Activated CD8-positive, alpha-beta memory T cell treated with anti-CD3 and anti-CD28 coated beads for 36 hours (primary cell): Measurements from ENCODE around the gene B4GALNT4. TPM values are rescaled to one million over a fixed set of nuclear protein-coding genes. Genes with fewer than 3 reads are reported as not detected.
"Not testable (repeated sequence)": the region's sequence is repeated elsewhere in the genome, so short reads cannot be mapped to it uniquely, and the experiment has no call there.

Source experiments
- CTCF ChIA-PET: fragments of 350-600 bp; sonication (Branson Sonifier 250); formaldehyde crosslinking; loops from one replicate; lab custom pipeline; 2021; ENCODE audit warnings: antibody characterized with exemption; lab: Charles Lee
- POLR2A ChIA-PET: fragments of 350-600 bp; sonication (Branson Sonifier 250); formaldehyde crosslinking; loops from one replicate; lab custom pipeline; 2021; ENCODE audit warnings: antibody characterized with exemption; lab: Charles Lee
- total RNA-seq, 2 experiments: library from RNA; stranded (reverse); gene quantifications; one replicate each; pipeline ENCODE4 v1.2.3, GENCODE V29; 2021

B4GALNT4 gene
- total RNA-seq, 2 experiments from 2014 or later = 0.38 to 0.42 TPM

DNA sequence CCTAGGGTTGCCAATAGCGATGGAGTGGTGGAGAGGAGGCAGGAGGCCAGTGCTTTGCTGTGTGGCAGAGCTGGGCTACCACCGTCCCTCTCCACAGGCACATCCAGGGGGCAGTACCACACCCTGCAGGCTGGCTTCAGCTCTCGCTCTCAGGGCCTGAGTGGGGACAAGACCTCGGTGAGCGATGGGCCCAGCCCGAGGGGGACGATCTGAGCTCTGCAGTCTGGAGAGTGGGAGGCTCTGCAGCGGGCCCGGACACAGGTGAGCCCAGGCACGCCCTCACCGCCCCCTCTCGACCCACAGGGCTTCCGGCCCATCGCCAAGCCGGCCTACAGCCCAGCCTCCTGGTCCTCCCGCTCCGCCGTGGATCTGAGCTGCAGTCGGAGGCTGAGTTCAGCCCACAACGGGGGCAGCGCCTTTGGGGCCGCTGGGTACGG, 27.2 kb downstream of the B4GALNT4 start:
- POLR2A ChIA-PET = no interaction called here
- CTCF ChIA-PET = interaction anchor here (0.9 to 1.7 kb wide), 7 partner anchors 9 to 146 kb away, joined by 3 to 8 read pairs (median 4); partner anchors contain the start of gene PTDSS2

DNA sequence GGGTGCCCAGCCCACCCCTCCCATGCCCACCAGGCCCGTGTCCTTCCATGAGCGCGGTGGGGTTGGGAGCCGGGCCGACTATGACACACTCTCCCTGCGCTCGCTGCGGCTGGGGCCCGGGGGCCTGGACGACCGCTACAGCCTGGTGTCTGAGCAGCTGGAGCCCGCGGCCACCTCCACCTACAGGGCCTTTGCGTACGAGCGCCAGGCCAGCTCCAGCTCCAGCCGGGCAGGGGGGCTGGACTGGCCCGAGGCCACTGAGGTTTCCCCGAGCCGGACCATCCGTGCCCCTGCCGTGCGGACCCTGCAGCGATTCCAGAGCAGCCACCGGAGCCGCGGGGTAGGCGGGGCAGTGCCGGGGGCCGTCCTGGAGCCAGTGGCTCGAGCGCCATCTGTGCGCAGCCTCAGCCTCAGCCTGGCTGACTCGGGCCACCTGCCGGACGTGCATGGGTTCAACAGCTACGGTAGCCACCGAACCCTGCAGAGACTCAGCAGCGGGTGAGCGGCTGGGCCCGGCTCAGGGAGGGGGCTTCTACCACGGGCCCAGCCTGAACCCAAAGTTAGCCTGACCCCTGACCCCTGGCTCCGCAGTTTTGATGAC, 27.7 kb downstream of the B4GALNT4 start:
- ChIA-PET POLR2A (no interaction called here), CTCF (interaction anchor here (0.6 to 1.7 kb wide), 8 partner anchors 9 to 253 kb away, joined by 3 to 8 read pairs (median 4); partner anchors contain the start of gene PTDSS2)

DNA sequence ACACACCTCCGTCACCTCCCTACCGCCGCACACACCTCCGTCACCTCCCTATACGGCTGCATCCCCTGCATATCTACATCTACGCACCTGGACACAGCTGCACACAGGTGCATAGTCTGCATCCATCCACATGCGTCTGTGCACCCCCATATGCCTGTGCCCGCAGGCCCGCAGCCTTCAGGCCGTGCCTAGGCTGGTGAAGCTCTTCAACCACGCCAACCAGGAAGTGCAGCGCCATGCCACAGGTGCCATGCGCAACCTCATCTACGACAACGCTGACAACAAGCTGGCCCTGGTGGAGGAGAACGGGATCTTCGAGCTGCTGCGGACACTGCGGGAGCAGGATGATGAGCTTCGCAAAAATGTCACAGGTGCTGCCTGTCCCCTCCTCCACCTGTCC, 29.5 kb downstream of the B4GALNT4 start:
- ChIA-PET CTCF (no interaction called here), POLR2A (no interaction called here)

DNA sequence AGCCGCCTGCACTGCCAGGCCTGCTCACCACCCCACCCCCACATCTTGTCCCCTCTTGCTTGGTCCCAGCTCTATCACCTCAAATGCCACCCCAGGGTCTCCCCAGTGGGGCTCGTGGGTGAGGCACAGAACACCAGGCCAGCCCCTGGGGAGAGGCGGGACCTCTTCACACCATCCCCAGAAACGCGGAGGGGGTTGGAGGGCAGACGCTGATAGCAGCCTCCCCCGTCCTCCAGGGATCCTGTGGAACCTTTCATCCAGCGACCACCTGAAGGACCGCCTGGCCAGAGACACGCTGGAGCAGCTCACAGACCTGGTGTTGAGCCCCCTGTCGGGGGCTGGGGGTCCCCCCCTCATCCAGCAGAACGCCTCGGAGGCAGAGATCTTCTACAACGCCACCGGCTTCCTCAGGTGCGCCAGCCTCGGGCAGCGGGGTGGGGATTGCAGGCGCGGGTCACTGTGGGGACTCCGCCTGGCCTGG, 30.5 kb downstream of the B4GALNT4 start:
- POLR2A ChIA-PET = no interaction called here
- CTCF ChIA-PET = no interaction called here

DNA sequence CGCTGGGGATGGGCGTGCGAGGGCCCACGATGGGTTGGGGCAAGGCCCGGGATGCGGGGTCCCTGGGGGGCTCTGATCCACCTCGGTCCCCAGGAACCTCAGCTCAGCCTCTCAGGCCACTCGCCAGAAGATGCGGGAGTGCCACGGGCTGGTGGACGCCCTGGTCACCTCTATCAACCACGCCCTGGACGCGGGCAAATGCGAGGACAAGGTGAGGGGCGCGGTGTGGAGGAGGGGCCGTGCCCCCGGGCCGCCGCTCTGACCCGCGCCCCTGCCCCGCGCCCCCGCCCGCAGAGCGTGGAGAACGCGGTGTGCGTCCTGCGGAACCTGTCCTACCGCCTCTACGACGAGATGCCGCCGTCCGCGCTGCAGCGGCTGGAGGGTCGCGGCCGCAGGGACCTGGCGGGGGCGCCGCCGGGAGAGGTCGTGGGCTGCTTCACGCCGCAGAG, 31.0 kb downstream of the B4GALNT4 start:
- ChIA-PET CTCF (no interaction called here), POLR2A (no interaction called here)

DNA sequence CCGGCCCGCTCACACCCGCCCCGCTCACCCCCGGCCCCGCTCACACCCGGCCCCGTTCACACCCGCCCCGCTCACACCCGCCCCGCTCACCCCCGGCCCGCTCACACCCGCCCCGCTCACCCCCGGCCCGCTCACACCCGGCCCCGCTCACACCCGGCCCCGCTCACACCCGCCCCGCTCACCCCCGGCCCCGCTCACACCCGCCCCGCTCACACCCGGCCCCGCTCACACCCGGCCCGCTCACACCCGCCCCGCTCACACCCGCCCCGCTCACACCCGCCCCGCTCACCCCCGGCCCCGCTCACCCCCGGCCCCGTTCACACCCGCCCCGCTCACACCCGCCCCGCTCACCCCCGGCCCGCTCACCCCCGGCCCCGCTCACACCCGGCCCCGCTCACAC, 31.9 kb downstream of the B4GALNT4 start:
- CTCF ChIA-PET = not testable (repeated sequence)

DNA sequence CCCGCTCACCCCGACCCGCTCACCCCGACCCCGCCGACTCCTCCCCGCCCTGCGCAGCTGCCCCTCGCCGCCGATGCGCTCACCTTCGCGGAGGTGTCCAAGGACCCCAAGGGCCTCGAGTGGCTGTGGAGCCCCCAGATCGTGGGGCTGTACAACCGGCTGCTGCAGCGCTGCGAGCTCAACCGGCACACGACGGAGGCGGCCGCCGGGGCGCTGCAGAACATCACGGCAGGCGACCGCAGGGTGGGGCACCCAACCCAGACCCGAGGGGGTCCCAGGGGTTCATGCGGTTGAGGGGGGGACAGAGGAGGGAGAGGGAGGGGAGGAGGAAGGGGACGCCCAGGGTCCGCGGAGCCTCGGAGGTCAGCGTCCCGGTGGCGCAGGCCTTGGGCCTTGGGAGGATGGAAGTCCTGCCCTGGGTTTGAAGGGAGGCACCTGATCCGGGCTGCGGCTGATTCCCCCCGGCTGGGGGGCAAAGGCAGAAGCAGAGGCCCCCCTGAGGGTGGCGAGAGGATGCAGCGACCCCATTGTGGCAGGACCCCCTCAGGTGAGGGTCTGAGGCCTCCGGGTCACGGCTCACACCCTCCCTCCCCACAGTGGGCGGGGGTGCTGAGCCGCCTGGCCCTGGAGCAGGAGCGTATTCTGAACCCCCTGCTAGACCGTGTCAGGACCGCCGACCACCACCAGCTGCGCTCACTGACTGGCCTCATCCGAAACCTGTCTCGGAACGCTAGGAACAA, 33.9 kb downstream of the B4GALNT4 start:
- ChIA-PET POLR2A (no interaction called here), CTCF (no interaction called here)

More for the DNA sequence above, 31.9 kb downstream of the B4GALNT4 start:
- POLR2A ChIA-PET = not testable (repeated sequence)

DNA sequence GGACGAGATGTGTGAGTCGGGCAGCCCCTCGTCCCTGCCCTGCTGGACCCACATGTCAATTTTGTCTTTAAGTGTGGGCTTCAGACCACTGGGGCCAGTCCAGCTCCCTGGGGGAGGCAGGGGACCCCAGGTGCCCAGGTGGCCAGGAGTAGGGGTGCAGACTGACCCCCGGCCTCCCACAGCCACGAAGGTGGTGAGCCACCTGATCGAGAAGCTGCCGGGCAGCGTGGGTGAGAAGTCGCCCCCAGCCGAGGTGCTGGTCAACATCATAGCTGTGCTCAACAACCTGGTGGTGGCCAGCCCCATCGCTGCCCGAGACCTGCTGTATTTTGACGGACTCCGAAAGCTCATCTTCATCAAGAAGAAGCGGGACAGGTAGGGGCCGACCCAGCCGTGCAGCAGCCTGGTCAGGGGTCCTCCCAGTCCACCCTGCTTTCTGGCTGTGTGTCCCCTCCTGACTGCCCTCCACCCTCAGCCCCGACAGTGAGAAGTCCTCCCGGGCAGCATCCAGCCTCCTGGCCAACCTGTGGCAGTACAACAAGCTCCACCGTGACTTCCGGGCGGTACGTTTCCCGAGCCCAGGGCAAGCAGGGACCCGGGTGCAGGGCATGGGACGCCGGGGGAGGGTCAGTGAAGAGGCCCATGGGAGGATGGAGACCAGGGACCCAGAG, 34.6 kb downstream of the B4GALNT4 start:
- ChIA-PET CTCF (no interaction called here), POLR2A (no interaction called here)

DNA sequence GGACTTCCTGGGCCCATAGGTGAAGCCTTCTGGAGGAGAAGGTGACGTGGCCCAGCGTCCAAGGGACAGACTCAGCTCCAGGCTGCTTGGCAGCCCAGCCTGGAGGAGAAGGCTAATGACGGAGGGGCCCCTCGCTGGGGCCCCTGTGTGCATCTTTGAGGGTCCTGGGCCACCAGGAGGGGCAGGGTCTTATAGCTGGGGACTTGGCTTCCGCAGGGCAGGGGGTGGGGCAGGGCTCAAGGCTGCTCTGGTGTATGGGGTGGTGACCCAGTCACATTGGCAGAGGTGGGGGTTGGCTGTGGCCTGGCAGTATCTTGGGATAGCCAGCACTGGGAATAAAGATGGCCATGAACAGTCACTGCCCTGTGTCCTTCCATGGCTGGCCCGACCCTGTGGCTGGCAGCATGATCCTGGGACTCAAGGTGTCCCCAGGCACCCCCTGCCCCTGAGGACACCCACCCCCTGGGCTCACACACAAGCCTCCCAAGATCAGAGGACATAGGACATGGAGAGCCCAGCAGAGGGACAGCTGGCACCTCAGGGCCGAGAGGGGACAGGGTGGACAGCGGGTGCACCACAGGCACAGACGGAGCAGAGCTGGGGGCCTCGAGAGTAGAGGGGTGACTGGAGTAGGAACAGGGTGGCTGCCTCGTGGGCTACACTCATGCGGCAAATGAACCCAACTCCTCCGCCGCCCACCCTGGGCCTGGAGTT, 35.4 kb downstream of the B4GALNT4 start:
- ChIA-PET POLR2A (no interaction called here), CTCF (interaction anchor here (3.1 kb wide), 1 partner anchor 44 kb away, joined by 24 read pairs; the partner anchor contains the start of gene PTDSS2)

DNA sequence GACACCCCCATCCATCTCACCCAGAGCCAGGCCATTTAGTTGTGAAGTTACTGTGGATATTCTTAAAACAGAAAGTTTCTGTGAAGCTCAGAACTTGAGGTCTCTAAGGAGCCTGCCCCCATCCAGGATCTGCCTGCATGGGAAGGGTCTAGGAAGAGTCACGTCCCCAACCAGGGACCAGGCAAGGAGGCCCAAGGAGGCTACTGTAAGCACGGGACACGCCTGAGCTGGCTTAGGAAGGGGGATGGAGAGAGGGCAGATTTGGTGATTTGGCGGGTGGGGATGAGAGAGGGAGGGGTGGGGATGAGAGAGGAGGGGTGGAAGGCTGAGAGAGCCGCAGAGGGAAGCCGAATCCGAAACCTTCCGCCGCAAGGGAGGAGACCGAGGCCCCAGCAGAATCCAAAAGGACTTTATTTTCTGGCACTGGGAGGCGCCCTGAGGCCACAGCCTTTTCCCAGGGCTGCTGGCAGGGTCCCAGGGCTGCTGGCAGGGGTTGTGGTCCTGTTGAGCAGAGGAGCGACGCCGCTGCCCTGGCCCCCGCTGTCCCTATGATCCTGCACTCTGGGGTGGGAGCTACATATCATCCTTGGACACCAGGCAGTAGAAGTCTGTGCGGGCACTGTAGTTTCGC, 36.1 kb downstream of the B4GALNT4 start:
- POLR2A ChIA-PET = no interaction called here
- CTCF ChIA-PET = interaction anchor here (0.7 to 3.1 kb wide), 2 partner anchors 9 to 43 kb away, joined by 3 to 24 read pairs; partner anchors contain the start of gene PTDSS2

DNA sequence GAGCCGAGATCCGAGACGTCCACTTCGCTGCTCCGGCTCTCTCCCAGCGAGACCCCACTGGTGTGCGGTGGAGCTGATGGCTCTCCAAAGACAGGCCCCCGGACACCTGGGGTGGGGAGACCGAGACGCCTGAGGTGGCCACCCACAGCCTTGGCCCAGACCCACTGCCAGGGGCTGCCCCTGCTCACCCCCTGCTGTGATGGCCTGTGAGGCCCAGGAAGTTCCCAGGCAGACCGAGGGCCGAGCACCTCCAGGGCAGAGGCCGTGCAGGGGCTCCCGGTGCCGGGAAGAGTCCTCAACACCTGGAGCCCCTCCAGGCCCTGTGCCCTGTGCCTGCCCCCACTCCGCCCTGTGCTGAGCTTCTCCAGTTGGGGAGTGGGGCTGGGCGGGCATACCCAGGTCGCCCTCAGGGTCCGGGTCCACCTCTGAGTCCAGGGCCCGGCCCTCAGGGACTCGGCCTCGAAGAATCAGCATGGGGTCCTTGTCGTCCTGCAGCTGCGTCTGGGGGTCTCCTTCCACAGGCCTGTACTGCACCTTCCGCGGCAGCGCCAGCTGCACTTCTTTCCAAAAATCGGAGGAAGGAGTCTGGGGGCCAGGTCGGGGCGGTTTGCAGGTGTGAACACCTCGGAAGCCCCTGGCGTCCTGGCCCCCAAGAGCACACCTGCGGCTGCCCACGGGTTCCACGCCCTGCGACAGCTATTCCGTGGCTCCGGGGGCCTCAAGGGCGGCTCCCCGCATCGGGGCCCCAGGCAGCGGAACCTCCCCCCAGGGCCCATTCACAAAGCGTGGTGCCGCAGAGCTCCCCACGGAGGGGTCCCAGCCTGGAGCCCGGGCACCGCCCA, 36.9 kb downstream of the B4GALNT4 start:
- CTCF ChIA-PET = interaction anchor here (0.7 to 3.1 kb wide), 6 partner anchors 9 to 49 kb away, joined by 3 to 24 read pairs (median 5); partner anchors contain the start of genes PTDSS2 and SIGIRR
- POLR2A ChIA-PET = interaction anchor here (1.6 to 2.3 kb wide), 2 partner anchors 10 to 100 kb away, joined by 7 to 21 read pairs; partner anchors contain the start of gene SIGIRR

DNA sequence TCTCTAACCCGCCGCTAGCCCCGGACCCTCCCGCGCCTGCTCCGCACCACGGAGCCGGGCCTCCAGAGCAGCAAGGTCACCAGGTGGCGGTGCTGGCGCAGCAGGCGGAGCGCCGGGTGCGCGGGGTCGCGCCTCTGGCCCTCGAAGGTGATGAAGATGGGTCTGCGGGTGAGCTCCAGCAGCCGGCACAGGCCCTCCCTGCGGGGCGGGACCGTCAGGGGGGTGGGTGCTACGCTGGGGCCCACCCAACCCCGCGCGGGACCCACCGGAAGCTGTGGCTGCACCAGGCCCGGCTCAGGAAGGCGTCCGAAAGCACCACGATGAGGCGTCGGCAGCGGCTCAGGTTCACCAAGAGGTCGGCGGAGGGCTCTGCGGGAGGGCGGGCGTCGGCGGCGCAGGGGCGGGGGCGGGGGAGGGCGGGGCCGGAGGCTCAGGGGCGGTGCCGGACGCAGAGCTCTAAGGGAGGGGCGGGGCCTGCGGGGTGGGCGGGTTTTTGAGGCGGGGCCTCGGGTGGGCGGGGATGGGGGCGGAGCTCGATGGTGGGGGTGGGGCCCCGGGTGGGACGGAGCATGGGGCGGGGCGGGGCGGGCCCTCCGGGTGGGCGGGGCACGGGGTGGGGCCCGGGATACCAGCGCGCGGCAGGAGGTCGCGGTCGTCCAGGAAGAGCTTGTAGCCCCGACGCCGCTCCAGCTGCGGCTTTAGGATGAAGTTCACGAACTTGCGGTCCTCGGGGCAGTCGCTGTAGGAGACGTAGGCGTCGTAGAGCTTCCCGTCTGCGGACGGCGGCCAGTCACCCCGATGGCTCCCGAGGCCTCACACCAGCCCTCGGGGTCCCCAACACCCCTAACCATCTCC, 37.7 kb downstream of the B4GALNT4 start:
- POLR2A ChIA-PET = interaction anchor here (0.6 to 2.3 kb wide), 5 partner anchors 9 to 139 kb away, joined by 3 to 21 read pairs (median 7); partner anchors contain the start of gene SIGIRR

DNA sequence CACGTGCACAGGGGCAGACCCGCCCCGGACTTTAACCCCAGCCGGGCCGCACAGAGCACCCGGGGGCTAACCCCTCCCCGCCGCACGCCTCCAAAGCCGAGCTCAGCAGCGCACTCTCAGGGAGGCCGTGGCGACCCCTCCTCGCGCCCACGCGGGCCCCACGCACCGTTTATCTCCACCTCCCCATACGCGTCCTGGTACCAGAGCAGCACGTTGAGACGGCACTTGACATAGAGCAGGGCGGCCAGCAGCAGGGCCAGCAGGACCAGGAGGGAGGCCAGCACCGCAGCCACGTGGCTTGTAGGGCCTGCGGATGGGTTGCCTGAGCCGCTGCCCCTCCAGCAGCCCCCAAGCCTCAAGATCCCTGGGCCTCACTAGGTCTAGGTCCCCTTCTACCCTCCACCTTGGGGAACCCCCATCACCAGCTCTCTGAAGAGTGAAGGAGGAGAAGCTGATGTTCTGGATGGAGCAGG, 38.4 kb downstream of the B4GALNT4 start:
- POLR2A ChIA-PET = interaction anchor here (1.1 to 2.3 kb wide), 4 partner anchors 8 to 99 kb away, joined by 3 to 21 read pairs (median 8); partner anchors contain the start of gene SIGIRR
- CTCF ChIA-PET = interaction anchor here (0.8 to 3.1 kb wide), 7 partner anchors 37 to 141 kb away, joined by 3 to 24 read pairs (median 4); partner anchors contain the start of gene PTDSS2

More for the DNA sequence above, 37.7 kb downstream of the B4GALNT4 start:
- CTCF ChIA-PET = interaction anchor here (0.7 to 3.1 kb wide), 9 partner anchors 8 to 129 kb away, joined by 3 to 24 read pairs (median 4); partner anchors contain the start of genes HRAS, PTDSS2 and SIGIRR

DNA sequence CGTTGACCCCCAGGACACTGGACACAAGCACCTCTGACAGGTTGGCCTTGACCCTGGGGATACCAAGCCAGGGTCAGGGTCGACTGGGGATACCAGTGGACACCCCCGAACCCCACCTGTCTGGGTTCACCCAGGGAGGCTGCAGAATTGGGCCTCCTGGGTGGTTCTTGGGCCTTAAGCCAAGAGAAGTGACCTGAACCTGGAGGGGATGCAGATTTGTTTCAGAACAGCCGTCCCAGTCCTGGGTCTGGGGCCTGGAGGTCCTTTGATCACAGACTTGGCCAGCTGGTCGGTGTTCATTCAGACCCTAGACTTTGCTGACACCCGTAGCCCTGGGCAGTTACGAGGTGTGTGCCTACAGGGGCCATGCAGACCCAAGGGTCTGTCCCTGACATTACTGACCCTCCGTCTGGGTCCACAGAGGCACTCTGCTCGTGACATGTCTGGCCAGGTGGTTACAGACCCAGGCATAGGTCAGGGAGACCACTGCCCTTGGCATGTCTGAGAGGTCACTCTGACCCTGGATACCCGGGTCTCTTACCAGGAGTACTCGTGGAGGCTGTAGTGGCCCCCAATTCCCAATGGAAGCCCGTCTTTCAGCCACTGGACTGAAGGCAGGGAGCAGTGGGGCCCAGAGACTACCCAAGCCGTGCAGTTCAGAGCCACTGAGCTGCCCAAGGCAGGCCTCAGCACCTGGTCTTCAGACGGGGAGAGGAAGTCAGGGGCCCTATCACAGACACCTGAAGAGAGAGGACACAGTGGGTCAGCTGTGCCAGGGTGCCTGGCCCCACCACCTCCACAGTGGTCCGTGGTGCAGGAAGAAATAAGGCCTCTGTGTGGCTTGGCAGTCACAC, 39.1 kb downstream of the B4GALNT4 start:
- POLR2A ChIA-PET = interaction anchor here (1.3 to 2.3 kb wide), 2 partner anchors 8 to 40 kb away, joined by 8 to 21 read pairs; partner anchors contain the start of gene SIGIRR
- CTCF ChIA-PET = interaction anchor here (0.9 to 1.9 kb wide), 3 partner anchors 40 to 142 kb away, joined by 3 to 4 read pairs (median 3); no protein-coding TSS in a partner anchor
